Keratinocyte (primary cell): ENCODE data around the gene PCDH15. TPM values are rescaled to one million over a fixed set of nuclear protein-coding genes. Genes with fewer than 3 reads are reported as not detected.

Experiments
- DNase-seq: peaks from one replicate; pipeline ENCODE4 v3.0.0-alpha.2; 2011; ENCODE audit warnings: low read depth, missing footprints, low spot score
- FAIRE-seq: peaks from 2 replicates; lab custom pipeline; 2011; peaks lifted over from hg19 to GRCh38; lab: Jason Lieb, UNC
- H2AFZ ChIP-seq: 2 replicates; pipeline ENCODE4 v1.6.0; 2012; ENCODE audit warnings: low read length, control low read depth, inconsistent platforms; ENCODE audit not compliant: control insufficient read depth
- H3K27ac ChIP-seq: 2 replicates; pipeline ENCODE4 v1.5.1; 2011; ENCODE audit warnings: low read length; ENCODE audit not compliant: control insufficient read depth, insufficient read depth
- H3K27me3 ChIP-seq: 3 replicates; pipeline ENCODE4 v1.6.0; 2011; ENCODE audit warnings: low read length; ENCODE audit not compliant: control insufficient read depth, insufficient read depth; ENCODE audit errors: extremely low read depth
- H3K36me3 ChIP-seq, 2 experiments: 2 replicates in 1 of 2; 3 replicates in 1 of 2; pipeline ENCODE4 v1.5.1; 2011; ENCODE audit warnings: low read length in 2 of 2, mild to moderate bottlenecking in 1 of 2; ENCODE audit not compliant: control insufficient read depth in 2 of 2, insufficient read depth in 2 of 2; ENCODE audit errors: extremely low read depth in 1 of 2
- H3K4me1 ChIP-seq: 3 replicates; pipeline ENCODE4 v1.5.1; 2011; ENCODE audit warnings: low read length; ENCODE audit not compliant: control insufficient read depth, insufficient read depth; ENCODE audit errors: extremely low read depth
- H3K4me2 ChIP-seq: 3 replicates; pipeline ENCODE4 v1.6.0; 2011; ENCODE audit warnings: low read depth, low read length; ENCODE audit not compliant: control insufficient read depth, insufficient read depth; ENCODE audit errors: extremely low read depth
- H3K4me3 ChIP-seq, 3 experiments: fragments of 200-600 bp in 1 of 3; sonication (generic) in 1 of 3; 2 replicates in 2 of 3; 3 replicates in 1 of 3; pipeline ENCODE4 v1.5.1; 2011 to 2016; ENCODE audit warnings: low read length in 3 of 3, mild to moderate bottlenecking in 3 of 3, control low read depth in 2 of 3, inconsistent platforms in 1 of 3, low read depth in 1 of 3, mixed read lengths in 1 of 3, mixed run types in 1 of 3, moderate library complexity in 1 of 3; ENCODE audit not compliant: control insufficient read depth in 2 of 3, insufficient read depth in 2 of 3; ENCODE audit errors: extremely low read depth in 1 of 3
- H3K79me2 ChIP-seq: 2 replicates; pipeline ENCODE4 v1.6.0; 2012; ENCODE audit warnings: low read length; ENCODE audit not compliant: control insufficient read depth, insufficient read depth
- H3K9ac ChIP-seq: 3 replicates; pipeline ENCODE4 v1.6.0; 2011; ENCODE audit warnings: low read length; ENCODE audit not compliant: control insufficient read depth, insufficient read depth; ENCODE audit errors: extremely low read depth
- H3K9me1 ChIP-seq: 3 replicates; pipeline ENCODE4 v1.6.0; 2011; ENCODE audit warnings: low read length; ENCODE audit not compliant: control insufficient read depth, insufficient read depth; ENCODE audit errors: extremely low read depth
- H3K9me3 ChIP-seq: 2 replicates; pipeline ENCODE4 v1.5.1; 2012; ENCODE audit warnings: low read depth, low read length; ENCODE audit not compliant: control insufficient read depth
- H4K20me1 ChIP-seq: 3 replicates; pipeline ENCODE4 v1.6.0; 2011; ENCODE audit warnings: low read length; ENCODE audit not compliant: control insufficient read depth, insufficient read depth; ENCODE audit errors: extremely low read depth
- EZH2 ChIP-seq: IDR thresholded peaks from one replicate; pipeline ENCODE4 v1.6.1; 2012; ENCODE audit warnings: inconsistent platforms, mild to moderate bottlenecking, low read length, moderate library complexity
- dilution Hi-C: fragments of 300-500 bp; cut with MboI; formaldehyde crosslinking; loops from one replicate; pipeline ENCODE4 v1.7.0; 2020; ENCODE audit warnings: low sequenced_read_pairs; ENCODE audit not compliant: extremely low pct_ligation_motif_present
- polyA plus RNA-seq, 5 experiments: library from polyadenylated mRNA; depleted of rRNA in 3 of 5; stranded (reverse) in 3 of 5; stranded (forward) in 1 of 5; unstranded in 1 of 5; fragments of >200 nt; gene quantifications; 1 replicate in 1 of 5; 2 replicates in 3 of 5; 3 replicates in 1 of 5; pipeline versions ENCODE4 v1.2.1 to v1.2.3, GENCODE V29; 2011 to 2012; ENCODE audit warnings: missing spikeins in 2 of 5, low read depth in 1 of 5, low replicate concordance in 1 of 5
- TF ChIP-seq, protein P1 (sequence below), 3 experiments: IDR thresholded peaks in 1 of 3; conservative IDR thresholded peaks in 1 of 3; optimal IDR thresholded peaks in 1 of 3; 2 replicates in 2 of 3; 3 replicates in 1 of 3; pipeline versions ENCODE3 to v1.5.1; 2011; ENCODE audit warnings: low read length in 3 of 3, mild to moderate bottlenecking in 3 of 3, moderate library complexity in 2 of 3, control low read depth in 1 of 3, inconsistent platforms in 1 of 3; ENCODE audit not compliant: insufficient read depth in 2 of 3; ENCODE audit errors: extremely low read depth in 1 of 3

PCDH15 gene
- polyA plus RNA-seq, 1 donor (not counting 4 experiments of a cell fraction or from before 2014, with no cell fraction given), result not detected

DNA sequence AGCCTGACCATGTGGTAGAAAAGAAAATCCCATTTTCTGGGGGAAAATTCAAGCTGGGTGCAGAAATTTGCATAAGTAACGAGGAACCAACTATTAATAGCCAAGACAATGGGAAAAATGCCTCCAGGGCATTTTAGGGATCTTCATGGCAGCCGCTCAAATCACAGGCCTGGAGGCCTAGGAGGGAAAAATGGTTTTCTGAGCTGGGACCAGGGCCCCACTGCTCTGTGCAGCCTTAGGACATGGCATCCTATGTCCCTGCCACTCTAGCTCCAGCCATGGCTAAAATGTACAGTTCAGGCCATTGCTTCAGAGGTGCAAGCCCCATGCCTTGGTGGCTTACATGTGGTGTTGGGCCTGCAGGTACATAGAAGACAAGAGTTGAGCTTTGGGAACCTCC, 459.0 kb downstream of the PCDH15 start:
- dilution Hi-C loops, result no loop called here
- no peak for TF ChIP-seq EZH2
- TF ChIP-seq, protein P1, sequence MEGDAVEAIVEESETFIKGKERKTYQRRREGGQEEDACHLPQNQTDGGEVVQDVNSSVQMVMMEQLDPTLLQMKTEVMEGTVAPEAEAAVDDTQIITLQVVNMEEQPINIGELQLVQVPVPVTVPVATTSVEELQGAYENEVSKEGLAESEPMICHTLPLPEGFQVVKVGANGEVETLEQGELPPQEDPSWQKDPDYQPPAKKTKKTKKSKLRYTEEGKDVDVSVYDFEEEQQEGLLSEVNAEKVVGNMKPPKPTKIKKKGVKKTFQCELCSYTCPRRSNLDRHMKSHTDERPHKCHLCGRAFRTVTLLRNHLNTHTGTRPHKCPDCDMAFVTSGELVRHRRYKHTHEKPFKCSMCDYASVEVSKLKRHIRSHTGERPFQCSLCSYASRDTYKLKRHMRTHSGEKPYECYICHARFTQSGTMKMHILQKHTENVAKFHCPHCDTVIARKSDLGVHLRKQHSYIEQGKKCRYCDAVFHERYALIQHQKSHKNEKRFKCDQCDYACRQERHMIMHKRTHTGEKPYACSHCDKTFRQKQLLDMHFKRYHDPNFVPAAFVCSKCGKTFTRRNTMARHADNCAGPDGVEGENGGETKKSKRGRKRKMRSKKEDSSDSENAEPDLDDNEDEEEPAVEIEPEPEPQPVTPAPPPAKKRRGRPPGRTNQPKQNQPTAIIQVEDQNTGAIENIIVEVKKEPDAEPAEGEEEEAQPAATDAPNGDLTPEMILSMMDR (optimal IDR thresholded peaks at IDR 0.05 in 1 of 3, IDR thresholded peaks at IDR 0.05 in 1 of 3, conservative IDR thresholded peaks at IDR 0.05 in 1 of 3; ENCODE audit: extremely low read depth in 1 of 3, insufficient read depth in 2 of 3, low read length in 3 of 3), result no peak
- no peak for FAIRE-seq

DNA sequence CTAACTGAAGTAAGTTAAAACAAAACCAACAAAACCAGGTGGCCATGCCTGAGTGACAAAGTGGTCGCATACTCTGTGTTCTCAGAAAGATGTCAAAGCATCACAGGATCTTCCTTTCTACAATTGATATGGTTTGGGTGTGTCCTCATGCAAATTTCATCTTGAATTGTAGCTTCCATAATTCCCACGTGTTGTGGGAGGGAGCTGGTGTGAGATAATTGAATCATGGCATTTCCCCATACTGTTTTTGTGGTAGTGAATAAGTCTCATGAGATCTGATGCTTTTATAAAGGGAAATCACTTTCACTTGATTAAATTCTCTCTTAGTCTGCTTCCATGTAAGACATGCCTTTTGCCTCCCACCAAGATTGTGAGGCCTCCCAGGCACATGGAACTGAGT, 465.7 kb downstream of the PCDH15 start:
- H2AFZ ChIP-seq, result no peak overlapping the region
- TF ChIP-seq EZH2, result no peak
- TF ChIP-seq, protein P1 (optimal IDR thresholded peaks at IDR 0.05 in 1 of 3, IDR thresholded peaks at IDR 0.05 in 1 of 3, conservative IDR thresholded peaks at IDR 0.05 in 1 of 3; ENCODE audit: extremely low read depth in 1 of 3, insufficient read depth in 2 of 3, low read length in 3 of 3), result no peak
- FAIRE-seq, result no peak

More for the DNA sequence above, 459.0 kb downstream of the PCDH15 start:
- H3K4me3 ChIP-seq, result no peak overlapping the region
- H3K9me3 ChIP-seq, result no peaks in the 10 kb centered on the region
- H3K4me2 ChIP-seq, result no peak overlapping the region
- no peak overlapping the region for H3K9ac ChIP-seq
- H3K4me1 ChIP-seq, result no peaks in the 10 kb centered on the region
- no peaks in the 10 kb centered on the region for H3K79me2 ChIP-seq
- H4K20me1 ChIP-seq, result no peaks in the 10 kb centered on the region
- DNase-seq, result no peak
- H2AFZ ChIP-seq, result no peak overlapping the region
- no peaks in the 10 kb centered on the region for H3K9me1 ChIP-seq
- no peaks in the 10 kb centered on the region for H3K36me3 ChIP-seq
- no peaks in the 10 kb centered on the region for H3K27me3 ChIP-seq
- H3K27ac ChIP-seq, result no peak overlapping the region

More for the DNA sequence above, 465.7 kb downstream of the PCDH15 start:
- no peaks in the 10 kb centered on the region for H4K20me1 ChIP-seq
- dilution Hi-C loops, result no loop called here
- H3K9me1 ChIP-seq, result no peaks in the 10 kb centered on the region
- H3K9me3 ChIP-seq, result no peaks in the 10 kb centered on the region
- DNase-seq, result no peak
- no peaks in the 10 kb centered on the region for H3K4me1 ChIP-seq
- H3K4me2 ChIP-seq, result no peak overlapping the region
- H3K4me3 ChIP-seq, result no peak overlapping the region
- H3K36me3 ChIP-seq, result no peaks in the 10 kb centered on the region
- no peaks in the 10 kb centered on the region for H3K79me2 ChIP-seq
- no peaks in the 10 kb centered on the region for H3K27me3 ChIP-seq
- H3K27ac ChIP-seq, result no peak overlapping the region
- H3K9ac ChIP-seq, result no peak overlapping the region
